Mammary epithelial cell (primary cell): ENCODE data around the gene LYG2.
"Not testable (repeated sequence)": the region's sequence is repeated elsewhere in the genome, so short reads cannot be mapped to it uniquely, and the experiment has no call there.

ENCODE experiments used
- CTCF ChIP-seq, 2 donors: IDR thresholded peaks in 1 of 2; conservative IDR thresholded peaks in 1 of 2; 2 replicates each; pipeline ENCODE4 v1.5.1; 2011 to 2012; ENCODE audit warnings: inconsistent platforms in 2 of 2, low read length in 2 of 2, mild to moderate bottlenecking in 2 of 2, control low read depth in 1 of 2, low read depth in 1 of 2; ENCODE audit not compliant: insufficient read depth in 1 of 2; ENCODE audit errors: extremely low read depth in 1 of 2
- EZH2 ChIP-seq: IDR thresholded peaks from 2 replicates; pipeline ENCODE4 v1.6.1; 2012; ENCODE audit warnings: low read length, inconsistent platforms, borderline replicate concordance

GRCh38 chr2:99192364-99192763 is 63.1 kb downstream of the LYG2 start:
- not testable (repeated sequence) for TF ChIP-seq CTCF (conservative IDR thresholded peaks at IDR 0.05 in 1 of 2, IDR thresholded peaks at IDR 0.05 in 1 of 2; ENCODE audit: extremely low read depth in 1 of 2, insufficient read depth in 1 of 2, low read depth in 1 of 2, low read length in 2 of 2); EZH2
